Measurements from ENCODE around the gene CALHM6. TPM values are rescaled to one million over a fixed set of nuclear protein-coding genes. Genes with fewer than 3 reads are reported as not detected.

Gene CALHM6
- total RNA-seq, 4 donors from 2014 or later = 1.6 to 9.5 (median 5.3) TPM

- DNase-seq (ENCODE audit: low spot score) (no peak), ATAC-seq (ENCODE audit: low FRiP score) (peak; percentile 66)
- TF ChIP-seq CTCF (IDR thresholded peaks at IDR 0.05) = no peak
Observed at GRCh38 chr6:116461932-116462885, 1.0 kb downstream of the CALHM6 start.

DNA sequence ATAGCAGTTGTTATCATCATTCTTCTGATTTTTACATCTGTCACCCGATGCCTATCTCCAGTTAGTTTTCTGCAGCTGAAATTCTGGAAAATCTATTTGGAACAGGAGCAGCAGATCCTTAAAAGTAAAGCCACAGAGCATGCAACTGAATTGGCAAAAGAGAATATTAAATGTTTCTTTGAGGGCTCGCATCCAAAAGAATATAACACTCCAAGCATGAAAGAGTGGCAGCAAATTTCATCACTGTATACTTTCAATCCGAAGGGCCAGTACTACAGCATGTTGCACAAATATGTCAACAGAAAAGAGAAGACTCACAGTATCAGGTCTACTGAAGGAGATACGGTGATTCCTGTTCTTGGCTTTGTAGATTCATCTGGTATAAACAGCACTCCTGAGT is 2.1 kb downstream of the CALHM6 start:
- no peak for TF ChIP-seq CTCF (IDR thresholded peaks at IDR 0.05)
- DNase-seq (ENCODE audit: low spot score) = no peak
- no peak for ATAC-seq (ENCODE audit: low FRiP score)

DNA sequence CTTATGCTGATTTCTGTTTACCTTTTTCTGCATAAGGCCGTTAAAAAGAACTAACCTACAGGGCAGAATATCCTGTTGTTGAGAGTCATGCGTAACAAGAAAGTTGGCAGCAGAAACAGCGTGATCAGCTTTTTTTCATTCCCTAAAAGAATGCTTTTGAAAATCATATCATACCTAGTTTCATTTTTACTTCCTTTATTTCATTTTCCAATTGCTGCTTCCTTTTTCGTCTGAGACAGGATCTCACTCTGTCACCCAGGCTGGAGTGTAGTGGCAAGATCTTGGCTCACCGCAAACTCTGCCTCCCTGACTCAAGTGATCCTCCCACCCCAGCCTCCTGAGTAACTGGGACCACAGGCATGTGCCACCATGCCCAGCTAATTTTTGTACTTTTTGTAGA is 4.1 kb downstream of the CALHM6 start:
- ATAC-seq (ENCODE audit: low FRiP score) = no peak
- no peak for TF ChIP-seq CTCF (IDR thresholded peaks at IDR 0.05)

DNA sequence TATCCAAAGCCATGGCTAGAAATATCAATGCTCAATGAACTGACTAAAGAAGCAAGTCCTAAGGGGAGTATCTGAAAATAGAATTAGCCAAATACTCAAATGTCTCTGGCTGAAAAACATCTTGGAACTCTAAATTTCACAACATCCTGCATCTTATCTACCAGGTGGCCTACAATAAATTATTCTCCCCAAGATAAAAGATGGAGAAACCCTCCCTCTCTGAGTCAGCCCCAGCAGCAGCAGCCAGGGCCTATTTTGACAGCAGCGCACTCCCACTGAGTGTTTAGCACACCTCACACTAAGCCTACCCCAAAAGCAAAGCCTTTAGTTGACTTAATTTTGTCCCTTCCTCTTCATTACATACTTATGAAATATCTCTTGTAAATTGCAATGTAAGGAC is 5.9 kb downstream of the CALHM6 start:
- no peak for TF ChIP-seq CTCF (IDR thresholded peaks at IDR 0.05)
- ATAC-seq (ENCODE audit: low FRiP score) (peak; percentile 78), DNase-seq (ENCODE audit: low spot score) (no peak)

More for the DNA sequence above, 4.1 kb downstream of the CALHM6 start:
- no peak for DNase-seq (ENCODE audit: low spot score)

GRCh38 chr6:116467514-116467913 is 6.3 kb downstream of the CALHM6 start:
- ATAC-seq (ENCODE audit: low FRiP score) (no peak), DNase-seq (ENCODE audit: low spot score) (no peak)
- TF ChIP-seq CTCF (IDR thresholded peaks at IDR 0.05) = no peak

GRCh38 chr6:116468293-116468692 is 7.1 kb downstream of the CALHM6 start:
- no peak for TF ChIP-seq CTCF (IDR thresholded peaks at IDR 0.05)
- ATAC-seq (ENCODE audit: low FRiP score) = no peak
- no peak for DNase-seq (ENCODE audit: low spot score)

DNA sequence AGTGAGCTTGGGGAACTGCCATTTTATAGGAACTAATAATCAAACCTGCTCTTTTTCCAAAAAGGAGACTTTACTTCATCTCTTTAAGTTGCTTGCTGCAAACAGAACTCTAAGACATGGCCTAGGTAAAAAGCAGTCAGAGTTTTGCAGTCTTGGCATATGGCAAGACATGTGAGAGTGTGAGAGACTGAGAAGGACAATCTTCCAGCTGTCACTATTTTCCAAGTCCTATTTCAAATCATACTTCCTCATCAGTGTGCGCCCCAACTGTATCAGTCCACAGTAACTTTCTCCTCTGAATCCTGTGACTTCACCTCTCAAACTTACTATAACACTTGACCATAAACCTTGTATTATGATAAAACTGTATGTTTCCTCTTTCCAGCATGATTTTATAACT is 10.4 kb downstream of the CALHM6 start:
- no peak for ATAC-seq (ENCODE audit: low FRiP score)
- no peak for DNase-seq (ENCODE audit: low spot score)
- TF ChIP-seq CTCF (IDR thresholded peaks at IDR 0.05) = no peak

All from omental fat pad (tissue), 4 donors.